Ramos (cell line): Measurements from ENCODE around the gene CCDC182.

Source experiments
- in situ Hi-C: fragments of 300-500 bp; cut with MboI; formaldehyde crosslinking; loops from one replicate; pipeline ENCODE4 v1.14.3; 2022; ENCODE audit warnings: low sequenced_read_pairs; ENCODE audit not compliant: unreplicated experiment

CCDC182 gene

DNA sequence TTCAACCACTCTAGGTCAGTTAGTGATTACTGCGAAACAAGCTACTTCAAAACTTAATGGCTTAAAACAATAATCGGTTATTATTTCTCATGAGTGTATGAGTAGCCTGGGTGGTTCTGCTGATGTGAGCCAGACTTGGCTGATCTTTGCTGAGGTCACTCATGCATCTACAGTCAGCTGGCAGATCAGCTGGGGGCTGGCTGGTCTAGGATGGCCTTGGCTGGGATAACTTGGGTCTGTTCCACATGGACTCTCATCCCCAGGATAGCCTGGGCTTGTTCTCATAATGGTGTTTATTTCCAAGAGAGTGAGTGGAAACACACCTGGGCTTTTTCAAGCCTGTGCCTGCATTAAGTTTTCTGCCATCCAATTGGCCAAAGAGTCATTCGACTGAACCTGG lies 13.0 kb downstream of the CCDC182 start:
- in situ Hi-C loops: no loop called here

GRCh38 chr17:57730026-57730701 lies 14.9 kb downstream of the CCDC182 start:
- in situ Hi-C loops: no loop called here

DNA sequence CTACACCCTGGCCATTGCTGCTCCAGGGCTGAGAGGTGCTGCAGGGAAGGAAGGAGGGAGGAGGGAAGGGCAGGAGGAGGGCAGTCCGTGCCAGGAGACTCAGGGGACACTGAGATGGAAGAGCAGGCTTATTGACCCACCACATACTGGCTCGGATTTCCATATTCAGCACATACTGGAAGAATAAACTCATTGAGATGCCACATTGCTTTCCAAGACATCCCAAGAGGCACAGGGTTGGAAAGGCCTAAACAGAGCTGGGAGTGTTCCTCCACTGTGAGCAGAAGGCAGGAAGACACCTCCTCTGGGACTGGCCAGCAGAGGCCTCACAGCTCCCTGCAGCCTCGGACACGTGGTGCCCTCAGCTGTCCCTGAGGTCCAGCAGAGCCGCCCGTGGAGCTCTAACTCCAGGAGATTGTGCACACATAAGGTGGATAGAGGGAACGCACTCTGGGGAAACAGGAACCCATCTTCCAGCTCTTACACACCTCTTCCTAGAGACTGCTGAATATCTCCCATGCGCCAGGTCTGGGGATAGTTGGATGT lies 17.4 kb downstream of the CCDC182 start:
- in situ Hi-C loops: no loop called here

- in situ Hi-C loops: no loop called here
Measured at GRCh38 chr17:57726838-57727237, 18.3 kb downstream of the CCDC182 start.

DNA sequence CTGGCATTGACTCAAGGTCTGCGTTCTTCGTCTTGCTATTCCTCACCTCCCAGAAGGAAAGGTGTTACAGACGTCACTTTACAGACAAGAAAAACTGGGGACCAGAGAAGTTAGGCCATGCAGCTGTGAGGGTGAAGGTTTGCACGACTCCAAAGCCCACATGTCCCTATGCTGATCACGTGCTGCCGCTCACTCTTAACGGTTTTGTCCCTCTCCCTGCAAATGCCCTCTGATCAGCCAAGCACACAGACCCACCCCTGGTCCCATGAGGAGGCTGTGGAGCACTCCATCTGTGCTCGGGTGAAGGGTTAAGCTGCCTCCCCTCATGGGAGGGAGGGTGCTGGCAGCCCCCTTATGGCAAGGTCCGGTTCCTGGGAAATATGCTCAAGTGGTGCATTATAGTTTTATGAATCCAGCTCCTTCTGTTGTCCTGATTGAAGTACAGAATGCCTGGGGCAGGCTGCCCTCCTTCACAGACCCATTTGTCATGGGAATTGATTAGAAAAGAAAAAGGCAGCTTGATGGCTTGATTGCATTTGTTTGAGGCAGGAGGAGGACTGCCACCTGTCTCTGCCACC lies 18.8 kb downstream of the CCDC182 start:
- in situ Hi-C loops: no loop called here

GRCh38 chr17:57724729-57725125 lies 20.4 kb downstream of the CCDC182 start:
- in situ Hi-C loops: no loop called here

DNA sequence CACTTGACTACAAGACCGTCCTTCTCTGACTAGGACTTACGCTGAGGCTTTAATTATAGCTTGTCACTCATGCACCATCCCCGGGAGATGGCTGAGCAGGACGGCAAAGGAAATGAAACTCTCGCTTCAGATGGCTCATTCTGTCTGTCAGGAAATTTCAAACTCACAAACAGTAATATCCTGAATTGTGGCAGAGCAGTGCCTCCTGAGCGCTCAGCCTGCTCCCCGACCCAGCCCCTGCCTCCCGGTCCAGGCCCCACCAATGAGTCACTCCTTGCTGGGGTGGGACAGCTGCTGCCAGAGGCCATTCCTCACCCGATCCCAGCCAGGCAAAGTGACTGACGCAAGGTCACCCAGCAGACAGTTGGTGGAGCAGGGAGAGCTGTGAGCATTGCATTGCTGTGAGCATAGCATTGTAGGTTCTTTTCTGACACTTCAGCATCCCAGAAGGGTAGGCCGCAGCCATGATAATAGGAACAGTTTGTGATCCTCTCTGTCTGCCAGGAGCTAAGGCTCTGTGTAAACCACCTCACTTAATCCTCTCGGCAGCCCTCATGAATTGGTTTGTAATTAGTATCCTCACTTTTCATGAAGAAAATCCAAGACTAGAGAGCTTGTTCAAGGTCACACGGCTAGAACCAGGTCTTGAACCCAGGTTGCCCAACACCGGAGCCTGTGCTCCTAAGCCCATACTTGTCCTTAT lies 20.9 kb downstream of the CCDC182 start:
- in situ Hi-C loops: no loop called here

DNA sequence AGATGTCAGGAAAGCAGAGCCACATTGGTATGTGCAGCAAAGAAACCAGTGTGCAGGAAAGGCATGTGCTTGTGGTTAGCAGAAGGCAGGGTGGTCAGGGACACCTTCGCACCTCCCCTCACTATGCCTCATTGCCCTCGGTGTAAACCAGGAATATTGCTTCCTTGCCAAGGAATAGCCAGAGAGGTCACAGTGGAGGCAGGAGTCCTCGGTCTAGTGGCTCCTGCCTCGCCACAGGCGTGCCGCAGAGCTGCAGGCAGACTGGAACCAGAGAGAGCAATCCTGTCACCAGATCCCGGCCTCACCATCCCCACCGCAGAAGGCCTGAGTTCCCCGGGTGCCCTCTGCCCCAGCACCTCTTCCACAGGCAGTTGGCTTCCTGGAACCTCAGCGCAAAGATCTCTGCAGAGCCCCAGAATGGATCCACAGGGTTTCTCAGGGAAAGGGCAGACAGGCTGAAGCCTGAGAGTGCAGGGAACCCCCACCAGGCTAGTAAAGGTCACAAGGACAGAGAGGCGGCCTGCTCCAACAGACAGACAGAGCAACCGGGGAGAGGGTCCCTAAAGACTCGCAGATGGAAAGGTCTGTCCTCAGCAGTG lies 21.6 kb downstream of the CCDC182 start:
- in situ Hi-C loops: no loop called here

DNA sequence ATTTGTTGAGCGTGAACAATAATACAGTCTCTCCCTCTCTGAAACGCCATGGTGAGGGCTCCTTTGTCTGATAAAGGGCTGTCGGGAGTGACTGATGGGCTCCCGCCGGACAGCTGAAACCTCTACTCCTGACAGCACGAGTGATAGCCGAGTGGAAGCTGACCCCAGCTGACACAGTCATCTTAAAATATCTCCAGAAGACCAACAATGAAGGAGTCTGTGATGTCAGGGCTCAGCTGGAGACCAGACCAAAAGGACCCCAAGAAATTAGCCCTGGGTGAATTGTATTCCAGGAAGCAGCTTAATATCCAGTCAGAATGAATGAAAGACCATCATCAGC lies 22.4 kb downstream of the CCDC182 start:
- in situ Hi-C loops: no loop called here

DNA sequence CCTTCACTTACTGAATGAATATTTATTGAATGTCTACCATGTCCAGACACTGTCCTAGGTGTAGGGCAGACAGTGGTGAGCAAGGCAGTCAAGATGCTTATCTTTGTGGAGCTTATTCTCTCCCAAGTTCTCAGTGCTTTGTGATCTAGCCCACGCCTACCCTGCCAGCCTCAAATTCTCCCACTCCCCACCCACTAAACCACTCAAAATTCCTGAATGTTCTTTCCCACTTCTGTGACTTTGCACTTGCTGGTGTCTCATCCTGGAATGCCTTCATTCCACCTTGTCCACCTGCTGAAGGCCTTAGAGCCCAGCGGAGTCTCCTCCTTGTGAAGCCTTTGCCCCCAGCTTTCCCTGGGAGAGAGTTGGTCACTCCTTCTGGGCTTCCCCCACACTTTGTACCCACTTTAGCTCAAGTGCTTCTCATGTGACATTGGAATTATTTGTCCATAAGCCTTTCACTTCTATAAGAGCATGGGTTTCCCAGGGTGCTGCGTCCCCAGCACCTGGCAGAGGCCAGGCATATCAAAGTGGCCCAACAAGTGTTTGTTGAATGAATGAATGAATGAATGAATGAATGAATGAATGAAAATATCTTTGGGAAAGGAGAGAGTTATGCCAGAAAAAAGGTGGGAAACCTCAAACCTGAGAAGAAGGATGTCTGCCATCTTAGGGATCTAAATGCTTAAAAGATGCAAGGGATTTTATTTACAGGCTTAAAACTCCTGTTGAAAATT lies 23.0 kb downstream of the CCDC182 start:
- in situ Hi-C loops: no loop called here

DNA sequence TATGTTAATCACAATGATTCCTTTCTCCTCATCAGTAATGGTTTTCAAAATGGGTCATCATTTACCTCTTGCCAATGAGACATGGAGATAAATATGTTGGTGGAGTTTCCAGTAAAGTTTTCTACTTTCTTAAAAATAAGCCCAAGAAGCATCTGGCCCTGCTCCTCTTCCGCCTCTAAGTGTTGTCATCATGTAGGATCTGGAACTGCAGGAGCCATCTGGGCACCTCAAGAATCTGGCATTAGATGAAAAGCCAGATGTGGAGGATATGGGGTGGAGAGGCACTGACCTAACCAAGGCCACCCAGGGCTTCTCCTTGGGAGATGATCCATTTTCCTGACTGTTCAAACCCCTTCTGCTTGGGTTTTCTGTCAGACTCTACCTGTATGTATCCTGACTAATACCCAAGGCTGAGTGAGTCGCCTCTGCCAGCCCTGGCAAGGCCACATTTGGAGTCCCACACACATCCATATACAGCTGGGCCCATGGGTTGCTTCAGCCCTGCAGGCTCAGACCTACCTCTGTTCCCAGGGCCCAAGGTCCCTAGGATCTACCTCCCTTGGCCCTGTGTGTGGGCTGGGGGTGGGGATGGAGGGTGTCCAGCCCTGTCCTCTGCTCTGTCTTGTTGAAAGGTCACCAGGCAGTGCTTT lies 24.6 kb downstream of the CCDC182 start:
- in situ Hi-C loops: no loop called here

GRCh38 chr17:57718878-57719277 lies 26.2 kb downstream of the CCDC182 start:
- in situ Hi-C loops: no loop called here

DNA sequence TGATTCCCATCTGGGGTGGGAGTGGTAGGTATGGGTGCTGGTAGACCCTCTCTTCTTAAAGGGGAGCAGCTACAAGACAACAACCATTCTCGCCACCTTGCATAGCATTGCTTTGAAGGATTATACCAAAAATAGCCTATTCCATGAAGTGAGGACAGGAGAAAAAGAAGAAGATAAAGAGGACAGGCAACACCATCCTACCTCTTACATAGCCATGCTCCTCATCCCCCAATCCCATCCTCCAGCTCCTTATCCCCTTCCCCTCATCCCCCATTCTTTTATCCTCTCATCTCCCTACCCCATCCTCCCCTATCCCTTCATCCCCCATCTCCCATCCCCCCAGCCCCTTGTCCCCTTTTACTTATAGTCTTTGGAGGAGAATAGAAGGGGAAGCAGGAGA lies 29.1 kb downstream of the CCDC182 start:
- in situ Hi-C loops: no loop called here

GRCh38 chr17:57714665-57715180 lies 30.4 kb downstream of the CCDC182 start:
- in situ Hi-C loops: no loop called here

DNA sequence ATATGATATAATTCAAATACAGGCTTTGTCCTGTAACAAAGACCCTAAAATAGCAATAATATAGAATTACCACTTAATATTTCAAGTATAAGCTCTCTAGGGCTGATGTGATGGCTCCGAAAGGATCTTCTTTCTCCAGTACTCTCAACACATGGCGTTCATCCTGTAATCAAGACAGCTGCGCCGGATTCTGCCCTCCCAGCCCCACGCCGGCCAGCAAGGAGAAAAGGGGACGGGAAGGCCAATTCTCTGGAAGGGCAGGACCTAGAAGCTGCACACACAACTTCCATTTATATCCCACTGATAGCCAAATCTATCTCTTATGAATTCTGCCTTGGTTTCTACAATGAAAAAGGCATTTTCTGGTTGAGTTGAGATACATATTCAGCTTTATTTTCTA lies 32.0 kb downstream of the CCDC182 start:
- in situ Hi-C loops: no loop called here

GRCh38 chr17:57708410-57708809 lies 36.7 kb downstream of the CCDC182 start:
- in situ Hi-C loops: no loop called here

- in situ Hi-C loops: no loop called here
Measured at GRCh38 chr17:57707892-57708291, 37.2 kb downstream of the CCDC182 start.

GRCh38 chr17:57706761-57707160 lies 38.3 kb downstream of the CCDC182 start:
- in situ Hi-C loops: no loop called here

DNA sequence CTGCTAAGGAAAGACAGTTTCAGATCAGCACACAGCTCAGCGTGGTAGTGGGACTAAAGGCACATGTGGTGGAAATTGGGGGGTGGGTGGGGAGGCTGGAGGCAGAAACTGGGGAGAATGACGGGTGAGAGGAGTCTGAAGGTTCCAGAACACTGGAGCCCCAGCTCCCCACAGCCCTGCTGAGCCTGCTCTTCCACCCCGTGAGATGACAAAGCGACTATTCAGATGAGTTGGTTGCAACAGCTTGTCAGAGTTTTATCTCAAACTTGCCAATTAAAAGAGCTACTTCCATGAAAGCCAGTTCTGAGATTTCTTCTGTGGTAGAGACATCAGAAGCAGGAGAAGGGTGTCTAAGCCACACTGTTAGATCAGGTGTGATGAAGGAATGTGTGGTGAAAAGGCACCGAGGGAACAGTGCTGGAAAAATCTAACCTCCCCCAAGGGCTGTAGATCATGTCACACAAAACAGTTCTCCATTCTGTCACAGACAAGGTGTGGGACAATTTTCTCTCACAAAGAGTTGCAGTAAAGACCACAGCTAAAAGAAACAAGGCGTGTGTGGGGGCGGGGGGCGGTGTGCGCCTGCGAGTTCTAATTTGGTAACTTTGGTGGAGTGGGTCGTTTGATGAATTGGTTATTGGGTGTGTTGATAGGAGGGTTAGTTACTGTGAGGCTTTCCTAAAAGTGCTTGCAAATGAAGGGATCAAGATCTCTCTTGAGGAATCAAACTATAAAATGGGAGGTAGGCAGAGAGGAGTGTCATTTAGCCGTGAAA lies 39.0 kb downstream of the CCDC182 start:
- in situ Hi-C loops: no loop called here
